ENCODE results near the gene MON1B. TPM values are rescaled to one million over a fixed set of nuclear protein-coding genes. Genes with fewer than 3 reads are reported as not detected.

The MON1B gene
- total RNA-seq, 1 experiment from 2014 or later: 67.1 TPM

- Mint-ChIP-seq H3K9me3 (ENCODE audit: unreplicated experiment) (peaks cover 16% of the 10 kb centered on the region), H3K36me3 (ENCODE audit: insufficient read depth, unreplicated experiment) (no peaks in the 10 kb centered on the region), H3K27ac (ENCODE audit: unreplicated experiment) (no peak overlapping the region), H3K4me3 (ENCODE audit: unreplicated experiment) (no peak overlapping the region), H3K4me1 (ENCODE audit: low read depth, unreplicated experiment) (no peaks in the 10 kb centered on the region), H3K27me3 (ENCODE audit: insufficient read depth, unreplicated experiment) (peaks cover 18% of the 10 kb centered on the region)
- Histone ChIP-seq H3K9me3 (no peaks in the 10 kb centered on the region), H3K4me3 (ENCODE audit: low read depth, low read length) (no peak overlapping the region), H3K4me1 (no peaks in the 10 kb centered on the region), H3K36me3 (ENCODE audit: control insufficient read depth, insufficient read depth, low read length) (no peaks in the 10 kb centered on the region), H3K27me3 (replicated peaks; ENCODE audit: control insufficient read depth, insufficient read depth, low read length) (no peaks in the 10 kb centered on the region)
- intact Hi-C loops (cut with micrococcal nuclease; ENCODE audit: unreplicated experiment): no loop called here
- no peak for TF ChIP-seq CTCF (IDR thresholded peaks at IDR 0.05; ENCODE audit: insufficient read depth in 1 of 2, low read depth in 1 of 2, low read length in 1 of 2, severe bottlenecking in 1 of 2, unreplicated experiment in 1 of 2)
- DNase-seq: no peak
- POLR2A ChIA-PET: no interaction called here
- BruUV-seq (replicated peaks): no TSS peak
- CTCF ChIA-PET: no interaction called here
Observed at GRCh38 chr16:77148121-77148520, 42.9 kb upstream of the MON1B start.

GRCh38 chr16:77157346-77158058 lies 33.5 kb upstream of the MON1B start:
- POLR2A ChIA-PET: no interaction called here
- no TSS peak for BruUV-seq (replicated peaks)
- DNase-seq: no peak
- no peak overlapping the region for H3K4me3 ChIP-seq (ENCODE audit: low read depth, low read length)
- no peak for TF ChIP-seq CTCF (IDR thresholded peaks at IDR 0.05; ENCODE audit: insufficient read depth in 1 of 2, low read depth in 1 of 2, low read length in 1 of 2, severe bottlenecking in 1 of 2, unreplicated experiment in 1 of 2)
- H3K27me3 Mint-ChIP-seq (ENCODE audit: insufficient read depth, unreplicated experiment): peaks cover 26% of the 10 kb centered on the region
- no peaks in the 10 kb centered on the region for H3K36me3 ChIP-seq (ENCODE audit: control insufficient read depth, insufficient read depth, low read length)
- H3K4me3 Mint-ChIP-seq (ENCODE audit: unreplicated experiment): no peak overlapping the region
- no peaks in the 10 kb centered on the region; the same call in 1 of the 2 replicates for H3K27me3 ChIP-seq (replicated peaks; ENCODE audit: control insufficient read depth, insufficient read depth, low read length)
- no peaks in the 10 kb centered on the region for H3K4me1 Mint-ChIP-seq (ENCODE audit: low read depth, unreplicated experiment)
- H3K9me3 Mint-ChIP-seq (ENCODE audit: unreplicated experiment): no peaks in the 10 kb centered on the region
- CTCF ChIA-PET: interaction anchor here (0.6 kb wide), 1 partner anchor 496 kb away, joined by 3 read pairs; no protein-coding TSS in a partner anchor
- intact Hi-C loops (cut with micrococcal nuclease; ENCODE audit: unreplicated experiment): no loop called here
- H3K27ac Mint-ChIP-seq (ENCODE audit: unreplicated experiment): no peak overlapping the region
- H3K4me1 ChIP-seq: no peaks in the 10 kb centered on the region
- H3K36me3 Mint-ChIP-seq (ENCODE audit: insufficient read depth, unreplicated experiment): no peaks in the 10 kb centered on the region
- no peaks in the 10 kb centered on the region for H3K9me3 ChIP-seq

GRCh38 chr16:77158293-77158692 lies 32.7 kb upstream of the MON1B start:
- no peak overlapping the region for H3K27ac Mint-ChIP-seq (ENCODE audit: unreplicated experiment)
- POLR2A ChIA-PET: no interaction called here
- Histone ChIP-seq H3K36me3 (ENCODE audit: control insufficient read depth, insufficient read depth, low read length) (no peaks in the 10 kb centered on the region), H3K4me1 (no peaks in the 10 kb centered on the region), H3K27me3 (replicated peaks; ENCODE audit: control insufficient read depth, insufficient read depth, low read length) (no peaks in the 10 kb centered on the region; the same call in 1 of the 2 replicates), H3K4me3 (ENCODE audit: low read depth, low read length) (no peak overlapping the region), H3K9me3 (no peaks in the 10 kb centered on the region)
- DNase-seq: no peak
- CTCF ChIA-PET: no interaction called here
- peaks cover 26% of the 10 kb centered on the region for H3K27me3 Mint-ChIP-seq (ENCODE audit: insufficient read depth, unreplicated experiment)
- no peaks in the 10 kb centered on the region for H3K36me3 Mint-ChIP-seq (ENCODE audit: insufficient read depth, unreplicated experiment)
- H3K4me3 Mint-ChIP-seq (ENCODE audit: unreplicated experiment): no peak overlapping the region
- no TSS peak for BruUV-seq (replicated peaks)
- intact Hi-C loops (cut with micrococcal nuclease; ENCODE audit: unreplicated experiment): no loop called here
- TF ChIP-seq CTCF (IDR thresholded peaks at IDR 0.05; ENCODE audit: insufficient read depth in 1 of 2, low read depth in 1 of 2, low read length in 1 of 2, severe bottlenecking in 1 of 2, unreplicated experiment in 1 of 2): no peak
- H3K4me1 Mint-ChIP-seq (ENCODE audit: low read depth, unreplicated experiment): no peaks in the 10 kb centered on the region
- no peaks in the 10 kb centered on the region for H3K9me3 Mint-ChIP-seq (ENCODE audit: unreplicated experiment)
